Keratinocyte (primary cell): Measurements from ENCODE around the gene ING5.

Experiments
- CTCF ChIP-seq, 3 experiments: IDR thresholded peaks in 1 of 3; conservative IDR thresholded peaks in 1 of 3; optimal IDR thresholded peaks in 1 of 3; 2 replicates in 2 of 3; 3 replicates in 1 of 3; pipeline versions ENCODE3 to v1.5.1; 2011; ENCODE audit warnings: low read length in 3 of 3, mild to moderate bottlenecking in 3 of 3, moderate library complexity in 2 of 3, control low read depth in 1 of 3, inconsistent platforms in 1 of 3; ENCODE audit not compliant: insufficient read depth in 2 of 3; ENCODE audit errors: extremely low read depth in 1 of 3
- EZH2 ChIP-seq: IDR thresholded peaks from one replicate; pipeline ENCODE4 v1.6.1; 2012; ENCODE audit warnings: inconsistent platforms, mild to moderate bottlenecking, low read length, moderate library complexity

GRCh38 chr2:241753493-241753892 is 51.7 kb downstream of the ING5 start:
- TF ChIP-seq CTCF (optimal IDR thresholded peaks at IDR 0.05 in 1 of 3, IDR thresholded peaks at IDR 0.05 in 1 of 3, conservative IDR thresholded peaks at IDR 0.05 in 1 of 3; ENCODE audit: extremely low read depth in 1 of 3, insufficient read depth in 2 of 3, low read length in 3 of 3) (no peak), EZH2 (no peak)
